Activated T-cell treated with anti-CD3 and anti-CD28 coated beads for 4 hours (primary cell): ENCODE results near the gene SORBS1.

Experiments
- DNase-seq: peaks from one replicate; pipeline ENCODE4 v3.0.0-alpha.2; 2020

Gene SORBS1

DNA sequence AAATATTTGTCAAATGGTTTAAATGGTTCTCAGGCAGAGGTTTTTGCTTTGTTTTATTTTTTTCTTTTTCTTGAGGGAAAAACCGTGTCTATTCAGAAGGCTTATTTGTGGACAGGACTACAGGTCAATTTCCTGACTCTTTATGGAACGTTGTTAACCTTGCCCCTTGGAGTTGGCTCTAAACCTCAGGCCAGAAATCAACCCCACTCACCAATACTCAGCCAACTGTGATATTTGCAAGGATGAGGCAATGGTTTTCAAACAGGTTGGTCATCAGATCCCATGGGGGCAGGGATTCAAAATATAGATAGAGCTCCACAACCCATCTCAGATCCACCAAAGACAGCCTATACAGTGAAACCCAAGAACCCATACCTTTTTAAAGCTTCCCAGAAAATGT is 280.5 kb downstream of the SORBS1 start:
- DNase-seq = no peak

DNA sequence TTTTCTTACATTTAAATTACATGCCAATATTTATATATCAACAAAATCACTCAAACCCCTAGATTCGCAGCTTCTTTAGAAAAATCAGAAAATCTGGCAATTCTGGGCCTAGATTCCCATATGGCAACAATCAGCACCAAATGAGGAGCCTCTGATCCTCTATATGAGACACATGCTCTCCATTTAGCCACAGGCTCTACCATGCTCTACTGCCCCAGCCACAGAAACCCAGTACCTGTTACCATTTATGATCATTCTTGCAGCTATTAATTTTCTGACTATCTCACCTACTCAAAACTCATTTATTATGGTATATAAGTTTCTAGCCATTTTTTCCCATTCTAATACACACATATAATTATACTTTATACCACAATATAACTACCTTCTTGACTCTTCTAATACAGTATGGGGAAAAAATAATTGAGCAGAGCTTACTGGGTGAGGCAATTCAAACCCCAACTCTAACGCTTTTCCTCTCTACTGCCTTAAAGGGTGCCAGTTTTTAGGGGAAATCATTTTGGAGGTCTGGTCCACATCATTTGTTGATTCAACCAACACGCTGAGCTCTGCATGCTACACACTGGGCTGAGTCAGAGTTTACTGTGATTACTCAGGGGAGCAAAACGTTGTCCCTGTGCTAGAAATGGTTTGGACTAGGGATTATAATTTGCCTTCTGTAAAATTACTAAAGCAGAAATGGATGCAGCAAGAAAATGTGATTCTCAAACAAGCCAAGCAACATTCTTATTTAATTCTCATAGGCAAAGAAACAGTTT is 281.9 kb downstream of the SORBS1 start:
- DNase-seq = no peak

DNA sequence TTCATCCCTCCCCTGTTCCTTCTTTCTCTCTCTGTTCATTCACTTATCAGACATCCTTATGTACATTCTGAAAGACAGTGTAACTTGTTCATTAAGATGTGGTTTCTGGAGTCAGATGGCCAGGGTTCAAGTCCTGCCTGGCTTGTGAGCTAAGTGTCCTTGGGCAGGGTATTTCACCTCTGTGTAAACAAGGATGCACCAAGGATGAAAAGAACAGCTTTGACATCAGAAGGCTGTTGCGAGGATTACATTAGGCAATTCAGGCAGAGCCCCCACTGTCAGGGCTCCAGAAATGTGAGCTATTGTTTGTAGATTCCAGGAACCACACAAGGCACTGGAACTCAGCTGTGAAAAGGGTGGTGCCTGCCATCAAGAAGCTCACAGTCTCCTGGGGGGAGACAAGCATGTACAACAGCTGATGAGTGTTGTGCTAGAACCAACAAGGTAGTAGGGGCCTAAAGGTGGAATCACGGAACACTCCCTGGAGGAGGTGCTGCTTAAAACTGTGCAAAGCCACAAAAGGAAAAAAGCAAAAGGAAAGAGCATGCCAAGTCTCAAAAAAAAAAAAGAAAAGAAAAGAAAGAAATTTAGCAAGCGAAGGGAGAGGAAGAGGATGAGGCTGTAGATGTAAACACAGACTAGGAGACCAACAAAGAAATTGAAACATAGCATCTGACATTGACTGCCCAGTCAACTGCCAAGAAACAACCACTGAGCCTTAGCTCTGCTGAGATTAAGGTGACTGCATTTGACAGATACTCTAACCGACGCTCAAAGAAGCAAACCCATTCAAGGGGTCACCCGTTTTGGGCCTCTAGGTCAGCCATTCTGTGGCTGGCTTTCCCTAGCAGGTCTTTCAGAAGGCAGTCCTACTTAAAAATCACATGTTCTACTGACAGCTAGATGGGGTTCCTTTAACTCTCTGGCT is 282.8 kb downstream of the SORBS1 start:
- no peak for DNase-seq

DNA sequence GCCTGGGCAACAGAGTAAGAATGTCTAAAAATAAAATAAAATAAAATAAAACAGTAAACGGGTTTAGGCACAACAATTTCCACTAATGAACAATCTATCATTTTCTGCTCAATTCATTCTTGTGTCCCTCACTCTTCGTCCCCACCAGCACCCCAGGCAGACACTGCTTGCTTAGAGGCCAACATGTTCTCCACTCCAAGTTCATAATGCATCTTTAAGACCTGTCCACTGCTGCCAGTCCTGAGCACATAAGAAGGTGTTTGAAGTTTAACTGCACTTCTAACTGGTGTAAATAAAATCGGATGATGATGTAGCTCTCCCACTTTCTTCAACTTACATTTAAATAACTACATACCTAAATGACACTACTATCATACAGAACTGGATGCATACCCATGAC is 283.6 kb downstream of the SORBS1 start:
- no peak for DNase-seq

DNA sequence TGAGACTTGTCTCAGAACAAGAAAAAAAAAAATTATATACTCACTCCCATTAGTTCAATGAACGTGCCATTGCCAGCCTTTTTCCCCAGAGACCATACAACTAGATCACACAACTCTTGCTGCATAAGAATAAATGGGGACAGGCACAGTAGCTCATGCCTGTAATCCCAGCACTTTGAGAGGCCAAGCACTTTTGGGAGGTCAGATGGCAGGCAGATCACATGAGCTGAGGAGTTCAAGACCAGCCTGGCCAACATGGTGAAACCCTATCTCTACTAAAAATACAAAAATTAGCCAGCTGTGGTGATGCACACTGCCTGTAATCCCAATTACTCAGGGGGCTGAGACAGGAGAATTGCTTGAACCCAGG is 284.0 kb downstream of the SORBS1 start:
- no peak for DNase-seq

DNA sequence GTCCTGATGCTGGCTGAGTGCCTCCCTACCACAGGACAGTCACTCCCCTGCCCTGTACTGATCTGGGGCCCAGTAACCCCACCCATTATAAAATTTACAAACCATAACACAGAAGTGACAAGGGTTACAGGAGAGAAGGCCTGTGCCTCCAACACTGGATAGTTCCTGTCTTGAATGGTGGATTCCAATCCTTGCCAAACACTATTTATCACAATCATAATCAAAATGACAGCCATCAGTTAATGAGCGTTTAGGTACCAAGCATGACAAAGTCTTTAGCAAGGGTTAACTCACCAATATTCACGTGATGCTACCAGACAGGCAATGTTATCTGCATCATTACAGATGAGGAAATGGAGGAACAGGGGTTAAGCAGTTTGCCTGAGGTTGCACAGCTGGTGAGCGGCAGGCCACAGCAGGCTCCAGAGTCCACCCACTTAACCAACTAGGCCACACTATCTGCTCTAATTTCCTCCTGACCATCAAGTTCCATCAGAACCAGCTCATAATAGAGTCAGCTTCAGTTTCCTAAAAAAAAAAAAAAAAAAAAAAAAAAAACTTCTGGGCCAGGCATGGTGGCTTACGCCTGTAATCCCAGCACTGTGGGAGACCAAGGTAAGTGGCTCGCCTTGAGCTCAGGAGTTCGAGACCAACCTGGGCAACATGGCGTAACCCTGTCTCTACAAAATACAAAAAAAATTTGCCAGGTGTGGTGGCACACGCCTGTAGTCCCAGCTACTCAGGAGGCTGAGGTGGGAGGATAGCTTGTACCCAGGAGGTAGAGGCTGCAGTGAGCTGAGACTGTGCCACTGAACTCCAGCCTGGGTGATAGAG is 284.6 kb downstream of the SORBS1 start:
- DNase-seq = no peak

DNA sequence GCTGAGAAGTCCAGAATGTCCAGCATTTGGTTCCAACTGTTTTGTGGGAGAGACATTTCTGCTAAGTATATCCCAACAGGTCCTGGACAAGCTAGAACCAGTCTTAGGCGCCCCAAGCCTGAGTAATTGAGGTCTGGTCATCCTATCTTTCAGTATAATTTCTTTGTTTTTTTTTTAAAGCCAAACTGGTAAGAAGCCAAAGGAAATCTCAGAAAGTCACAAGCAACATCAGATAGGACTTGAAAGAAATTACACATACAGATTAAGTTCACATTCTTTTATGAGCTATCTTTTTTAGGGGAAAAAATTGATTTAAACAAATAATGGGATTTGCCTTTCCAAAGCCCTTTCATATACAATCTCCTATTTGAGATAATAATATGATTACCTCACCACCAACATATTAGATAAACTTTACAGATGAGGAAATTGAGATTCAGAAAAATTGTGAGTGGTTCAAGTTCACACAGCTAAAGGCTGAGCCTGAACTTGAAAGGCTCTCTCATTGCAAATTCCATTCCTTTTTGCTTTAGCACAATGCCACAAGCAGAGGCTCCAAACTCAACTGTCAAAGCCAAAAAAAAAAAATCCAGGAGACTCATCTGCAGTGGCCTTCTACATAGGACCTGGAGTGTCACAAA is 285.3 kb downstream of the SORBS1 start:
- no peak for DNase-seq

DNA sequence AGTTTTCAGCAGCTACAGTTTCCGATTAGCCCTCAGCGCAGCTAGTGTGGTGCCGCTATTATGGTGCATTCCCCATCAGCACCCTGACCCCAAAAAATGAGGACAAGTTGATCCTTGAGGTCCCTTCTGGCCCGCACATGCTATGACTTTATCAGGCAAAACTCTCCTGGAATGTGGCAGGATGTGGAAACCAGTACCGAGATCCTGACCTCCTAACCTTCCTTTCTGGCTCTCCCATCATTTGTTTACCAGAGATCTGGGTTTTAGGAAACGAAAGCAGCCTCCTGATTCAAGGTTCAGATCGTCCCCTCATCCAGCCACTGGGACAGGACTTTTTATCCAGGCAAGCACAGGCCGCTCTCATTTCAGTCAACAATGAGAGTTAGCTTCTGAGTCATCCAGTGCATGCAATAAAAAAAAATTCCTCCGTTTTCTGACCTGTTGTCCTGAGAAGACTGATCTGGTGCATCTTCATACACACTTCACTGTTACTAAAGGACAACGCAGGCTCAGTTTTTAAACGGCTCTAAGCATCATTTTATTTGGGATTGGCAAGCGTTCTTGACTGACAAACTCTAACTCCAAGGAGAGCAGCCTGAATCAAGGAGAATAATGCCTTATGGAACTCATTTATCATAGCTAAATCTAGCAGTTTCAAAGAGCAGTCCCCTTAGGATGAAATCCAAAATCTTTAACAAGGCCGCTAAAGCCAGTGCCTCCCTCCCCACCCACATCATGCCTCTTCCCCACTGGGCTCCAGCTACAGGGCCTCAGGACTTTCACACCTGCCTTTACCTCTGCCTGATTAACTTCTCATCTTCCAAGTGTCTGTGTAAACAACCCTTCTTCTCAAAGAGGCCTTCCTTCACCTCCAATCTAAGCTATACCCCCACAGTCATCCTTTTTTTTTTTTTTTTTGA is 287.5 kb downstream of the SORBS1 start:
- DNase-seq = no peak

DNA sequence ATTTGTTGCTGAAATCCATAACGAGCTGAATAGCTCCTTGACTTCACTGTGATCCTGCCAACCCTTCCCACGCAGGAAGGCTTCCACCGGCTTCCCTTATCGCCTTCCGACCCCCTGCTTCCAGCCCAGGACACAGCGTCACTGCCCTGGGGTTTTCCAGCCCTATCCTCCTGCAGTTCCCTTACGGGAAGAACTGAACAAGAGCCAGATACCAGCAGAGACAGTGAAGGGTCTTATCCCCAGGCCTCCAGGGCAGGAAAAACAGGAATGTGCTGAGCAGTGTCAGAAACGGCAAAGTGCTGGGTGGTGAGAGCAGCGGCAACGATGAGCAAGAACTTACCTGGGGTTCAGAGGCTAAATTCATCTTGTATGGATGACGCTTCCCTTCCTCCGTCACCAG is 292.7 kb downstream of the SORBS1 start:
- no peak for DNase-seq

DNA sequence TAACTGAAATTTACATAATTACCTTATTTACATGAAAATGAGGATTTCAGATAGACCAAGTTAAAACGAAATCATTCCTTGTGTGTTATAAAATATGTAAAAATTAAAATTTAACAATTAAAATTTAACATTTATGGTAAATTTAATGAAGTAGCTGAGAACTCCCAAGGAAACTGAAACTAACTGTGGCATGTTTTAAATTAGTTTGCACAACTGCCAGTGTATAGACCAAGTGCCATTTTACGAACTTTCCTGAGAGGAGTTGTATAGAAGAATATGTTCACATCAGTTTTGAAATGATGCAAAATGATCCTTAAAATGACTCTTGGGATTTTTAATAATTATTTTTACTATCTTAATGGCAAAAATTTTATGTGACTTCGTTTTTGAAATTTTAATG is 293.9 kb downstream of the SORBS1 start:
- DNase-seq = no peak

DNA sequence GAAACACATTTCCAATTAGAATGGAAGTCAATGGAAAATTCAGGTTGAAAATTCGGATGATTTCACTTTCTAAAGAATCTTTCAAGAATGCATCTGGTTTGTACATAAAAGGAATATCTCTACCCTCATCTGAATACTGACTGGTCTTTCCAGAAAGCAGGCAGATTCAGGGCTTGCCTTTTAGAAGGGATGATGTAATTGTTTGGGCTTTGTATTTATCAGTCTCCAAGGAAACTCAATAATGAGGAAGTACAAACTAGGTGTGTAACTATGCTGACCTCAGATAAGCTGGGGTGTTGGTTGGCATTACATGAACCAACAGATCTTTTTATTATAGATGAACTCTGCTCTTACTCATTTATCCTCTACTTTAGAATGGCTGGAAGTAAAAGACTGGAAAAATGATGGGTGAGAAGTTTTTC is 294.5 kb downstream of the SORBS1 start:
- DNase-seq = no peak

DNA sequence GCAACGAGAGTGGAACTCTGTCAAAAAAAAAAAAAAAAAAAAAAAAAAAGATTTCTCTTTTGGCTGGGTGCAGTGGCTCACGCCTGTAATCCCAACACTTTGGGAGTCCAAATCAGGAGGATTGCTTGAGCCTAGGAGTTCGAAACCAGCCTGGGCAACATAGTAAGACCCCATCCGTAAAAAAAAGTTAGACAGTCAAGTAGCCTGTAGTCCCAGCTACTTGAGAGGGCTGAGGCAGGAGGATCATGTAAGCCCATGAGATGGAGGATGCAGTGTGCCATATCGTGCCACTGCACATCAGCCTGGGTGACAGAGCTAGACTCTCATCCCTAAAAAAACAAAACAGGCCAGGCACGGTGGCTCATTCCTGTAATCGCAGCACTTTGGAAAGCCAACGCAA is 295.6 kb downstream of the SORBS1 start:
- DNase-seq = no peak

DNA sequence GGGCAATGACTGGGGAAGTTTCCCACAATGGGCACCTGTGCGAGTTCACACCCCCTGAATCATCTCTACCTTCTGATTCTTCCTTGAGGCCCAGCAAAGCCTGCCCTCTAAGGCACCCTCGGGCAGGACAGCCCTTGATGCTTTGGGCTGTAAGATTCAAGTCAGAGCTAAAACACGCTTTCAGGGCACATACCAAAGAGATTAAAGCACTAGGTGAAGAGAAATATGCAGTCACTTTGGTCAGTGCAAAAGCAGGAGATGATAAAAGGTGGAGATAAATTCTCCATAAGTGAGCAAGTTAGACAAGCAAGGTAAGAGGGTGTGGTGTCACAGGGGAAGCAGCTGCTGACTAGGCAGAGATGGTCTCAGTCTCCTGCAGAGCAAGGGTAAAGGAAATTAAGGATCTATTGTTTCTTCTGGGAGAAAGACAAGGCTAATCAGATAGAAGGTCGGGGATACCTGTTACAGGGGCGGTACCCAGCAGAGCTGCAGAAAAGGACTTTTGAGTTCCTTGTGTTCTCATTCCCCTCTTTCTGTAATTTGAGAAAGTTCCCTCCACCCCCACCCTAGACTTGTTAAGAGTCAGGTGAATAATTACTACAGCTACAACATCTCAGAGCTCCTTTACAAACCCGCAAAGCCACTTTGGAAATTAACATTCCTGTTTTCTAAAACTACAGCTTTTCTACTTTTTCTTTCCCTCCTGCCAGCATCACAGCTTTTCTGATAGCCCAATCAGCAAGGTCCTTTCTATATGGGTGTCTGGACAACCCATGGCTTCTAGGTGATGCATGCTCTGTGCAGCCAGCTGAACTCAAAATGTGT is 296.7 kb downstream of the SORBS1 start:
- no peak for DNase-seq

DNA sequence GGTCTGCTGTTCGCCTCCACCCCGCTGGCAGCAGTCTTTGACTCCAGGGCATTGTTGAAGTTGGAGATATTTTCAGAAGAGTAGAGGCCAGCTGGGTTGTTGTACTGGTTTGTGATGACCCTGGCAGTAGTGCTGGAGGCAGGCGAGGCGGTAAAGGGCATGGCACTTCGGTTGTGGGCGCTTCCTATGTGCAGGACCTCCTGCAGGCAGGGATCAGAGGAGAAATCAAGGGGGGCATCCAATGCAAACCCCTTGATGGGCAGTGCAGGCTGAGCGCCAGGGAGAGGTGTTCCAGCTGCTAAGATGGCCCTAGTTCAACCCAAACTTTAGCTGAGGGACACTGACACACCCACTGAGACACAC is 297.3 kb downstream of the SORBS1 start:
- no peak for DNase-seq

DNA sequence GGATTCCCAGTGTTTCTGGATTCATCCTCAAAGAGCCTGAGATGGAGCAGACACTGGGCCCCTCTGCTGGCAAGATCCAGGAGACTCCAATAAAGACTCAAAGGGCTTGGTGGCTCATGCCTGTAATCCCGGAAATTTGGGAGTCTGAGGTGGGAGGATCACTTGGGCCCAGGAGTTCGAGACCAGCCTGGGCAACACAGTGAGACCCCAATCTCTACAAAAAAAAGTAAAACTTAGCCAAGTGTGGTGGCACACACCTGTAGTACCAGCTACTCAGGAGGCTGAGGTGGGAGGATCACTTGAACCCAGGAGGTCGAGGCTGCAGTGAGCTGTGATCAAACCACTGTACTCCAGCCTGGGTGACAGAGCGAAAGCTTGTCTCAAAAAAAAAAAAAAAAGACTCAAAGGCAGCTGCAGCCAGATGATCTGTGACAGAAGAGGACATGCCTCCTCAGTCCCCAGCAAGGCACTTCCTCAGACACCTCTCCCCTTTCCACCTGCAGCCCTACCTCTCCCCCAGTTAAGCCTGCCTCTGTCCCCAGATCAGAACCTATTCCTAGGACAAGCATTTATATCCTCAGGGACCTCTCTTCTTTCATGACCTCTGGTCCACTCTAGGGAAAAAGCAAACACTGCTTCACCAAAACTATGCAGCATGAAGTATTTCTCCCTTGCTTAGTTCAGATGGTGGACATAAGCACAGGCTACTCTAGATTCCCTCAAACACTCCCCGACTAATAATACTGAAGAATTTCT is 298.2 kb downstream of the SORBS1 start:
- no peak for DNase-seq

DNA sequence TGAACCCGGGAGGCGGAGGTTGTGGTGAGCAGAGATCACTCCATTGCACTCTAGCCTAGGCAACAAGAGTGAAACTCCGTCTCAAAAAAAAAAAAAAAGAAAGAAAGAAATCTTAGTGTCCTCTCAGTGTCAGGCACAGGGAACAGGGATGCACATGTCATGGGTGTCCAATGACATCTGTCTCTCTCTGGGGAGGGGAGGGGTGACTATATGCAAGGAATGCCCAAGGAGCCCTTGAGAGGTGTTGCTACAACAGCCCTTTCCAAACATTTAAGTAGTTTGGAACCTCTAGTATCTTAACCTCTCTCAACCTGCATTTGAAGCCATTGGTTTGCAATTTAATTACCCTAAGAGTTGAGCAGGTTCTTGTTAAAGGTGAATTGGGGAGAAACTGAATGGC is 299.2 kb downstream of the SORBS1 start:
- DNase-seq = no peak
